DND-41 (cell line): ENCODE data around the gene C3orf70.

ENCODE experiments used
- CTCF ChIP-seq: IDR thresholded peaks from 2 replicates; pipeline ENCODE4 v1.5.1; 2012; ENCODE audit warnings: borderline replicate concordance, low read length, moderate library complexity, mild to moderate bottlenecking; ENCODE audit not compliant: poor library complexity, severe bottlenecking; ENCODE audit errors: extremely low read depth
- EZH2 ChIP-seq: IDR thresholded peaks from 3 replicates; pipeline ENCODE4 v1.6.1; 2012; ENCODE audit warnings: borderline replicate concordance, low read depth, mild to moderate bottlenecking, moderate library complexity, low read length, inconsistent platforms; ENCODE audit not compliant: severe bottlenecking

- no peak for TF ChIP-seq EZH2
- no peak for TF ChIP-seq CTCF
Measured at GRCh38 chr3:185030951-185031350, 121.9 kb downstream of the C3orf70 start.
